HCT116 (cell line): ENCODE data around the gene SLC35C1.

ENCODE experiments used
- CEBPB ChIP-seq: IDR thresholded peaks from 2 replicates; pipeline ENCODE4 v1.6.1; 2012; ENCODE audit warnings: low read depth
- EZH2 ChIP-seq: fragments of 200-600 bp; sonication (generic); IDR thresholded peaks from 2 replicates; pipeline ENCODE4 v1.6.1; 2017; ENCODE audit warnings: antibody characterized with exemption, mixed run types
- EZH2phosphoT487 ChIP-seq: fragments of 200-600 bp; IDR thresholded peaks from 2 replicates; pipeline ENCODE4 v1.6.1; 2018; ENCODE audit warnings: antibody characterized with exemption, borderline replicate concordance
- POLR2A ChIP-seq: IDR thresholded peaks from 2 replicates; pipeline ENCODE4 v1.7.0; 2011; ENCODE audit warnings: borderline replicate concordance; ENCODE audit not compliant: insufficient read depth, insufficient read length; ENCODE audit errors: extremely low read depth
- POLR2AphosphoS5 ChIP-seq: IDR thresholded peaks from 2 replicates; pipeline ENCODE4 v1.6.1; 2011; ENCODE audit warnings: mild to moderate bottlenecking, low read depth, low read length, moderate library complexity
- REST ChIP-seq: IDR thresholded peaks from 2 replicates; pipeline ENCODE4 v1.6.1; 2012; ENCODE audit warnings: low read depth
- SIN3A ChIP-seq: IDR thresholded peaks from 2 replicates; pipeline ENCODE4 v1.6.1; 2012; ENCODE audit warnings: low read depth
- TCF7L2 ChIP-seq: IDR thresholded peaks from 2 replicates; pipeline ENCODE4 v1.7.0; 2011; ENCODE audit warnings: borderline replicate concordance, inconsistent platforms; ENCODE audit not compliant: insufficient read depth, insufficient read length; ENCODE audit errors: extremely low read depth
- YY1 ChIP-seq: IDR thresholded peaks from 2 replicates; pipeline ENCODE4 v1.6.1; 2011; ENCODE audit warnings: low read length, low read depth, moderate library complexity, mild to moderate bottlenecking; ENCODE audit not compliant: insufficient replicate concordance; ENCODE audit errors: extremely low read depth
- TF ChIP-seq, protein P1 (sequence below), 3 experiments: fragments of 200-600 bp in 1 of 3; sonication (generic) in 1 of 3; IDR thresholded peaks in 2 of 3; conservative IDR thresholded peaks in 1 of 3; 2 replicates each; pipeline ENCODE4 v1.5.1; 2012 to 2017; ENCODE audit warnings: low read depth in 2 of 3, low read length in 2 of 3, antibody characterized with exemption in 1 of 3, borderline replicate concordance in 1 of 3, control low read depth in 1 of 3, mild to moderate bottlenecking in 1 of 3, mixed read lengths in 1 of 3, mixed run types in 1 of 3, moderate library complexity in 1 of 3; ENCODE audit not compliant: insufficient read depth in 1 of 3
- TF ChIP-seq, protein P2 (sequence below): IDR thresholded peaks from 2 replicates; pipeline ENCODE4 v1.6.1; 2011; ENCODE audit warnings: mild to moderate bottlenecking, low read length, moderate library complexity; ENCODE audit not compliant: insufficient replicate concordance; ENCODE audit errors: extremely low read depth
- TF ChIP-seq, protein P3 (sequence below): IDR thresholded peaks from 2 replicates; pipeline ENCODE4 v1.6.1; 2012

DNA sequence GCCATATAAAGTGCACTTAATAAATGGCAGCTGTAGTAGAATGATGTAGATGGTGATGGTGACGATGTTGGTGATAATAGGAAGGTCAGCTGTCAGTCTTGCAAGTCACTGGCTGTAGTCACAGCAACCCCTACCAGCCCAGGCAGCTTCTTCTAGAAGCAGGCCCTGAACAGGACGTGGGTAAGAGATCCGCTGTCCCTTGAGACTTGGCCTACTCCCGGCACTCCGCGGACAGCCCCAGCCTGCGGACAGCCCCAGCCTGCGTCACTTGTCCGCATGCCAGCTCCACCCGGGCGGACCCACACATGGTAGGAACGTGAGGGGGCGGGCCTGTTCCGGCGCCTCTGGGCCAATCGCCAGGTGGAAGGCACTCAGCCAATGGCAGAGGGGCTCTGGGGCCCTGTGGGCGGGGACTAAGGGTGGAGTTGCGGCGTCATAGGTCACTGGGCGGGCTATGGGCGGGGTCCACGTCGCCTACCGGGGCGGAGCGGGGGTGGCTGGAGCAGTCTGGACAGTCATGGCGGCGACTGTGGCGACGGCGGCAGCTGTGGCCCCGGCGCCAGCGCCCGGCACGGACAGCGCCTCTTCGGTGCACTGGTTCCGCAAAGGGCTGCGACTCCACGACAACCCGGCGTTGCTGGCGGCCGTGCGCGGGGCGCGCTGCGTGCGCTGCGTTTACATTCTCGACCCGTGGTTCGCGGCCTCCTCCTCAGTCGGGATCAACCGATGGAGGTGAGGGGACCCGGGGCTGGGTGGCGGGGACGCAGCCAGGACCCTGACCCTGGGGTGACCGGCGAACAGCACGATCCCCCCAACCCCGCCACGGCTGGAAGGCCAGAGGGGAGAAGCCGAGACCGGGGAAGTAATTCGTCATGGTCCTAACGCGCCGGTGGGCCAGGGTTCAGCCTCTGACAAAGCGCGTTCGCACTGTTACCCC, 42.3 kb downstream of the SLC35C1 start, which contains the start of gene CRY2:
- TF ChIP-seq YY1 (peak; percentile 90), REST (no peak), CEBPB (no peak), POLR2AphosphoS5 (peak; percentile 94), POLR2A (peak; percentile 78), EZH2 (no peak), EZH2phosphoT487 (no peak), SIN3A (peak; percentile 93), TCF7L2 (peak; percentile 39)
- TF ChIP-seq, protein P1, sequence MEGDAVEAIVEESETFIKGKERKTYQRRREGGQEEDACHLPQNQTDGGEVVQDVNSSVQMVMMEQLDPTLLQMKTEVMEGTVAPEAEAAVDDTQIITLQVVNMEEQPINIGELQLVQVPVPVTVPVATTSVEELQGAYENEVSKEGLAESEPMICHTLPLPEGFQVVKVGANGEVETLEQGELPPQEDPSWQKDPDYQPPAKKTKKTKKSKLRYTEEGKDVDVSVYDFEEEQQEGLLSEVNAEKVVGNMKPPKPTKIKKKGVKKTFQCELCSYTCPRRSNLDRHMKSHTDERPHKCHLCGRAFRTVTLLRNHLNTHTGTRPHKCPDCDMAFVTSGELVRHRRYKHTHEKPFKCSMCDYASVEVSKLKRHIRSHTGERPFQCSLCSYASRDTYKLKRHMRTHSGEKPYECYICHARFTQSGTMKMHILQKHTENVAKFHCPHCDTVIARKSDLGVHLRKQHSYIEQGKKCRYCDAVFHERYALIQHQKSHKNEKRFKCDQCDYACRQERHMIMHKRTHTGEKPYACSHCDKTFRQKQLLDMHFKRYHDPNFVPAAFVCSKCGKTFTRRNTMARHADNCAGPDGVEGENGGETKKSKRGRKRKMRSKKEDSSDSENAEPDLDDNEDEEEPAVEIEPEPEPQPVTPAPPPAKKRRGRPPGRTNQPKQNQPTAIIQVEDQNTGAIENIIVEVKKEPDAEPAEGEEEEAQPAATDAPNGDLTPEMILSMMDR (IDR thresholded peaks at IDR 0.05 in 2 of 3, conservative IDR thresholded peaks at IDR 0.05 in 1 of 3; ENCODE audit: borderline replicate concordance in 1 of 3, insufficient read depth in 1 of 3, low read depth in 2 of 3, low read length in 2 of 3): no peak
- TF ChIP-seq, protein P2, sequence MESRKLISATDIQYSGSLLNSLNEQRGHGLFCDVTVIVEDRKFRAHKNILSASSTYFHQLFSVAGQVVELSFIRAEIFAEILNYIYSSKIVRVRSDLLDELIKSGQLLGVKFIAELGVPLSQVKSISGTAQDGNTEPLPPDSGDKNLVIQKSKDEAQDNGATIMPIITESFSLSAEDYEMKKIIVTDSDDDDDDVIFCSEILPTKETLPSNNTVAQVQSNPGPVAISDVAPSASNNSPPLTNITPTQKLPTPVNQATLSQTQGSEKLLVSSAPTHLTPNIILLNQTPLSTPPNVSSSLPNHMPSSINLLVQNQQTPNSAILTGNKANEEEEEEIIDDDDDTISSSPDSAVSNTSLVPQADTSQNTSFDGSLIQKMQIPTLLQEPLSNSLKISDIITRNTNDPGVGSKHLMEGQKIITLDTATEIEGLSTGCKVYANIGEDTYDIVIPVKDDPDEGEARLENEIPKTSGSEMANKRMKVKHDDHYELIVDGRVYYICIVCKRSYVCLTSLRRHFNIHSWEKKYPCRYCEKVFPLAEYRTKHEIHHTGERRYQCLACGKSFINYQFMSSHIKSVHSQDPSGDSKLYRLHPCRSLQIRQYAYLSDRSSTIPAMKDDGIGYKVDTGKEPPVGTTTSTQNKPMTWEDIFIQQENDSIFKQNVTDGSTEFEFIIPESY: no peak
- TF ChIP-seq, protein P3, sequence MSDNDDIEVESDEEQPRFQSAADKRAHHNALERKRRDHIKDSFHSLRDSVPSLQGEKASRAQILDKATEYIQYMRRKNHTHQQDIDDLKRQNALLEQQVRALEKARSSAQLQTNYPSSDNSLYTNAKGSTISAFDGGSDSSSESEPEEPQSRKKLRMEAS: peak; percentile 99
